GOT3 (cell line): ENCODE measurements around the gene PIK3R1.
"Not testable (repeated sequence)": the region's sequence is repeated elsewhere in the genome, so short reads cannot be mapped to it uniquely, and the experiment has no call there.

Experiments used
- DNase-seq: peaks from one replicate; lab custom pipeline; 2025; ENCODE audit warnings: mixed read lengths; lab: John Stamatoyannopoulos, UW

Gene PIK3R1

DNA sequence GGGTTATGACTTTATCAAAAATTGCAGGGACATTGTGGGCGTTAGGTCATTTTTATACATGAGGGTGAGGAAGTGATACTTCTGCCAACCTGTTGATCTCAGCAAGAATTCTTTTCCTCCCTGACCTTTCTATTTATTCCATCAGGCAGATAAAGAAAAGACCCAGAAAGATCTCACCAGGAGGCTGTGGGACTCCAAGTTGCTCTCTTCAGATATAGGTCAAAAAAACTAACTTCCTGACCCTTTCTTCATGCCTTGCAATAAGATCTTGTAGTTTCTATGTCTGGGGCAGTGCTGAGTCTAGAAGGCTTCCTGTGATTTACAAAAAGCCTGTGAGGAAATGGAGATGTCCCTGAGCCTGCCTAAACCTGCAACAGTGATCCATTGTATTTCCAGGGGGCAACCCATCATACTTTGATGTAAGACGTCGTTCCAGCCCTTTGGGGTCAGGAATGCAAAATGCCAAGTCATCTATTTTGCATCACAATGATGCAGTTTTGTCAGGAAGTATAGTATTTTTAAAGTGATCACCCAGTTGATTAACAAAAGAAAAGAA is 22.0 kb upstream of the PIK3R1 start:
- DNase-seq = no peak

DNA sequence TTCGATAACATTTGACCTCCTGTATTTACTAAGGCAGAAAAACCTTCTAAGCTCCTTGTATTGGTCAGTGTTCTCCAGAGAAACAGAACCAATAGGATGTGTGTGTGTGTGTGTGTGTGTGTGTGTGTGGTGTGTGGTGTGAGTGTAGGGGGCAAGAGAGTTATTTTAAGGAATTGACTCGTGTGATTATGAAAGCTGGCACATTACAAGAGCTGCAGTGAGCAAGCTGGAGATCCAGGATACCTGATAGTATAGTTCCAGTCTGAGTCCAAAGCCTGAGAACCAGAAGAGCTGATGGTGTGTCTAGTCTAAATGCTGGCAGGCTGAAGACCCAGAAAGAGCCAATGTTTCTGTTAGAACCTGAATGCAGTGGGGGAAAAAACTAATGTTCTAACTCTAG is 21.2 kb upstream of the PIK3R1 start:
- no peak for DNase-seq

DNA sequence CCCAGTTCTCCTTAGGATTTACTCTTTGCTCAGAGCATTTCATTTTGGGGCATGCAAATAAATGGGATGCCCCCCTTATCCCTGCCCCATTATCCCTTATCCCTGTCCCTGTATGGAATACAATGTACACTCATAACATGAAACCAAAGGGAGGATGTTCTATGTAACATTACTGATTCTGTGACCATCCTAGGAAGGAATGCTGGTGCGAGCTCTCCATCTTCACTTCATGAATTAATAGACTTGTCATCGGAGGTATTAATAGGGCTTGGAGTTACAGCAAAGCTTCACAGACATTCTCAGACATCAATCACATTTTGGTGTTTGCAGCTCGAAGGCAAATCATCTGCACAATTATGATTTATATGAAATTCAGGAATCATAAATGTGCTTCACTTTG is 20.4 kb upstream of the PIK3R1 start:
- DNase-seq = no peak

DNA sequence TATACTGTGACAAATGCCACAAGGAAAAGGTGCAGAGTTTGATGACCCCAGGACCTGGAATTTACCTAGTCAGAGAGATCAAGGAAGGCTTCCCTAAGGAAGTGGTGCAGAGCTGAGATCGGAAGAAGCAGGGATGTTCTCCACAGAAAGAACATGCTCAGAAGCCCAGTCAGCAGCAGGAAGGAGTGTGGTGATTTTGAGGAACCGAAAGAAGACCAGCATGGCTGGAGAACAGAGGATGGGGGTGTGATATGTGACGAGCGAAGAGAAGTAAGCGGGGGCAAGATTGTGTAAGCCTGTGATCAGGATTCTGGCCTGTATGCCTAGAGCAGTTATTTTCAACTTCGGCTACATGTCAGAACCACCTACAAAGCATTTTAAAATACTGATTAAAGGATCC is 18.7 kb upstream of the PIK3R1 start:
- no peak for DNase-seq

DNA sequence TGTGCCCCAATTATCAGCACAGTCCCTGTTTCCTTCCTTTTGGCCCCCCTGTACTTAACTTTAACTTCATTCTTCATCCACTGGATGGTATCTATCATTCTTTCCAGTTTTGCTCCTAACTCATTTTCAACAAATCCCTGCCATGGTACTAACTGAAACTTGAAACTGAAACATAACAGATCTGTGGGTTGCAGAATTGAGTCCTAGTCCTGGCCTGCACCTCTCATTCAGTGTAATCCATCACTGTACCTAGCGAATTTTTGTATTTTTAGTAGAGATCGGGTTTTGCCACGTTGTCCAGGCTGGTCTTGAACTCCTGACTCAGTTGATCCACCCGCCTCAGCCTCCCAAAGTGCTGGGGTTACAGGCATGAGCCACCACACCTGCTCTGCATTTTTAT is 15.3 kb upstream of the PIK3R1 start:
- DNase-seq = no peak

DNA sequence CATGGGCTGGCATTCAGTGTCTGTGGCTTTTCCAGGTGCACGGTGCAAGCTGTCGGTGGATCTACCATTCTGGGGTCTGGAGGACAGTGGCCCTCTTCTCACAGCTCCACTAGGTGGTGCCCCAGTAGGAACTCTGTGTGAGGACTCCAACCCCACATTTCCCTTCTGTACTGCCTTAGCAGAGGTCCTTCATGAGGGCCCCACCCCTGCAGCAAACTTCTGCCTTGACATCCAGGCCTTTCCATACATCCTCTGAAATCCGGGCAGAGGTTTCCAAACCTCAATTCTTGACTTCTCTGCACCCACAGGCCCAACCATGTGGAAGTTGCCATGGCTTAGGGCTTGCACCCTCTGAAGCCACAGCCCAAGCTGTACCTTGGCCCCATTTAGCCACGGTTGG is 4.9 kb upstream of the PIK3R1 start:
- not testable (repeated sequence) for DNase-seq

DNA sequence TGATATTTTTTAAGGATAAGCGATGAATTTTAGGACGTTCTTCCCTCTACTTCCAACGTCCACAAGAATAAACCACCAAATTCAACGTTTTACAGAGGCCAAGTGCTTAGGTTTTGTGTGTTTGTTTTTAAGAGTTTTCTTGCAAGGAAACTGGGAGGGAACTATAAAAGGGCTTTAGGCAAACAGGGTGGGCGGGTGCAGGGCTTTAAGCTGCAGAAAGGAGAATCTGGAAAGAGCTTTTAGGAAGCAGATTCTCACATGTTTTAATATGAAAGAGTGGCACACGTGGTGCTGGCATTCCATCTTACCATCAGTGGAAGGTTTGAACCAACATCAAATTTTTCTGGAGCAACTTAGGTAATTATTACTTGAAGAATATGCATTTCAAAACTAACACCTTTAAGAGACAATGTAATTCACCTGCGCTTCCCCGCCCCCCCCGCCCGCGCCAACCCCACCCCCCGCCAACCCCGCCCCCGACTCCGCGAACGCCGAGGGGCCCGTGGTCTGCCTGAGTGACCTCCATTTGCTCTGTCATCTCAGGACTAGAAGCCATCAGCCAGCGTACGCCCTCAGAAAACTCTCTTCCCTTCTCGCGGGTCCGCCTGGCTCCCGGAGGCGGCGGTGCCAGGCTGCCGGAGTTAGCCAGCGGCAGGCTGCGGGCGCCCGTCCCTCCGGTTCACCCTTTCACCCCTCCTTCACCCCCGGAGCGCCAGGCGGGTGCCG is 911 bp upstream of the PIK3R1 start:
- no peak for DNase-seq

DNA sequence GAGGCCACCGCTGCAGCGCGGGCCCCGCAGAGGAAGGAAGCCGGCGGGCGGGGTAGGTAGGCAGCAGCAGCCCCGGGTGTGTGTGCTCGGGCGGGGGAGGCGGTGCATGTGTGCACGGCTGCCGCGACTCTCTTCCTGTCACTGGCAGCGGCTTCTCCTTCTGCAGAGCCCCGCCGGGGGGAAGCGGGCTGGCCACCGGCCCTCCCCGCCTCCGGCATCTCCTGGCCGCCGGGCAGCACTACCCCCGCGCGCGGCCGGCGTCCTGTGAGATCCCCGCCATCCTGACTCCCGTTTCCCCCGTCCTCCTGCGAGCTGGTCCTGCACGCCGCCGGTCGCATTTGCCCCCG is 315 bp downstream of the PIK3R1 start:
- DNase-seq = no peak

DNA sequence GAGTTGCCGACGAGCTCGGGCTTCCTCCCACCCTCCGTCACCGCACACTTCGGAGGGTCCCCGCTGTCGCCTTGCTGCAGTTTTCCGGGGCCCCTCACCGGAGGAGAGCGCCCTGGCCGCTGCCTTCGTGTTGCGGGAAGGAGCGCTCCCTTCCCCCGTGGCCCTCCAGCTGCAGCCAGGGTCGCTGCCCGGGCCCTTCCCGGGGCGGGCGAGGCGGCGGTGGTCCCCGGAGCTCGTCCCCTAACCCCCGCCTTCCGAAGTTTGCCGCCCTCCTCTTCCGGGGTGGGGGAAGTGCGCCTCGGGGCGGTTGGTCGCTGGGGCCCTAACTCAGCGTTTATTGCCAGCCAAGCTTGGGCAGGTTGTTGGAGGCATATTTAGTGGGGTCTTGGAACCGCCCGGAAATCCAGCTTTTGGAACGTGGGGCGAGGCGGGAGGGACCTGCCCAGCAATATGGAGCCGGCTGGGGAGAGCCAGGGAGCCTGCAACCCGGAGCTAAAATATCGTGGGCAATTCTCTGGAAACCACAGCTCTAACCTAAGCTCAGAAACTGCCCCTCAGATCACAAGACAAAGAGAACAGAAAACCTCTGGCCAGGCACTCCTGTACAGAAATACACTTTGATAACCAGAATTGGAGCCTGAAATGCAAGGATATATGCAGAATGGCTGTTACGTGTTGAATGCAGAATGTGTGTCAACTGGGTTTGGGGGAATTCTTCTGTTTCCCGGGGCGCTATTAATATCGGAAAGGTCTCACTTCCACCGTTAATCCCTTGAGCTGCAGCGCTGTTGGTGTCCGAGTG is 890 bp downstream of the PIK3R1 start:
- no peak for DNase-seq

DNA sequence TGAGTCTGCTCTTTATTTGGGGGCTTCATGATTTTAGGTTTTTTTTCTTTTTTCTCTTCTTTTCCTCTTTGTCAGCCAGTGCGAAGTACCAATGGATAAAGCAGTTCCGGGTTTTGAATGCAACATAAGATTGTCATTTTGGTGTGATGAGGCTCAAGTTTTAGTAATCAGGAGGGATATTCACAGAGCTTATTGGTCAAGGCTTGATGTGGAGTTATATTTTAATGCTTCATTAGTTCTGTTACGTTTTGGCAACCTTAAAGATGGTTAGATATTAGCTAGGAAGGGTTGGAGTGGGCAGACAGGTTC is 1.4 kb downstream of the PIK3R1 start:
- DNase-seq = no peak

DNA sequence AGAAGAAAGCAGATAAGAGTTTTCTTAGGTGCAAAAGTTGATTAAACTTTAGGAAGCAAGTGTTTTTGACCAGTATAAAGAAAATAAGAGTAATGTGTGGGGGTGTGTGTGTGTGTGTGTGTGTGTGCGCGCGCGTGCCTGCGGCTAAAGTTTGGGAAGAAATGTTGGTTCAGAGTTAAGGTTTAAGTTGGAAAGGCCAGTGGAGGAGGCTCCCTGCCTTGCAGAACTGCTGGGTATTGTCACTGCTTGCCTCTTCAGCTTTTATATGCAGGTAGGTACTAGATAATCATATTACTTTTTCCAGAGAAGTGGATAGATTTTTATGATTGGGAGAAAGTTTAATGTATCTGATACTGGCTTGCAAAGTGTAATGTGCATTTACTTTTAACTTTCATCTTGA is 2.0 kb downstream of the PIK3R1 start:
- no peak for DNase-seq

DNA sequence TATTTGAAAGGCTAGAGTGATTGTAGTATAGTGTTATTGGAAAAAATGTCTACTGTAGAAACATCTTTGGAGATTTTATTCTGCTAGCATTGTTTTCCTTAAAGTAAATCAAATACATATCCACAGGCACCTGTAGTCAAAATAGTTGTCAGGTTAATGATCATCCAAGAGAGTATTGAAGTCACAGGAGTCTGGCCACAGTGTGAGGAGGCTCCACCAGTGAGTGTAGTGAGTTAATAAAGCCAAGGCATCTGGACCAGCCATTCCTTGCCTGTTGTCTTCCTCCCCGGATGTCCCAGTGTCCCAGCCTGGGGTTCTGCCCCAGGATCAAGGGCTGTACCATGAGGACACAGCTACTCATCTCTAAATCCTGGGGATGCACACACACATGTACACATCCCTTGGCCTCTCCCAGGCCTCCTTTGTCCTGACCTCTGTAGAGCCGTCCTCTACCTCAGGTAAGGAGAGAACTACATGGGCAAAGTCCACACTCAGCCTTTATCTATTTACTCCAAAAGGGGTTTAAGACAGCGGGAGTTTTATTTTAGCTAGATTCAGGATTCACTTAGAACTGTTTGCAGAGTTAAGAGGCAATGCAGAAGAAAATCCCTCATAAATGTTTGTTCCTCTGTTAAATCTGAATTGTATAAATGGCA is 3.7 kb downstream of the PIK3R1 start:
- DNase-seq = no peak

DNA sequence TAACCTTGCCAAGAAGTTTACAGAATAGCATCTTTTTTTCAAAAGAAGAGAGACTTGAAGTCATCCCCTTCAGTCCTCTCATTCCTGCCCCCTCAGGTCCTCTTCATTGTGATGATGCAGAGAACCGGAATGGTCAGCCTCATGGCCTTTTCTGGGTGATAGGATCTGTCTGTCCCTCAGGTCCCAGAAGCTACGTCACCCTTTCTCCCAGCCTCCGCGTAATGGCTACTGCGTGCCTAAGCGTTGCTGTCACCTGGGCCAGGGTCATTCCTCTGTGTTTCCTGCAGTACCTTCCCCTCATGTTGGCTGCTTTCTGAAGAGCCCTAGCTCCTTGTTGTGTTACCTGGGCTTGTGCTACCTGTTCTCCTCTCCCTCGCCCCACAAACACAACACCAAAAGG is 4.7 kb downstream of the PIK3R1 start:
- no peak for DNase-seq

DNA sequence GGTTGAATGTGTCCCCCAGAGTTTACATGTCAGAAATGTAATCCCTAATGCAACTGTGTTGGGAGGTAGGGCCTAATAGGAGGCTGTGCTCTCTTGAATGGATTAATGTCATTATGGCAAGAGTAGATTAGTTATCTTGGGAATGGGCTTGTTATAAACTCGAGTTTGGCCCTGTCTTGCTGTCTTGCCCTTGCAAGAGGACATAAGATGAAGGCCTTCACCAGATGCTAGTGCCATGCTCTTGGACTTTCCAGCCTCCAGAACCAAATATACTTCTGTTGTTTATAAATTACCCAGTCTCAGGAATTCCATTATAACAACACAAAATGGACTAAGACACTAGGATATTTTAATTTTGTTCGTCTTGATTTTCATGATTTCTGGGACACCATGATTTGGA is 5.4 kb downstream of the PIK3R1 start:
- no peak for DNase-seq

DNA sequence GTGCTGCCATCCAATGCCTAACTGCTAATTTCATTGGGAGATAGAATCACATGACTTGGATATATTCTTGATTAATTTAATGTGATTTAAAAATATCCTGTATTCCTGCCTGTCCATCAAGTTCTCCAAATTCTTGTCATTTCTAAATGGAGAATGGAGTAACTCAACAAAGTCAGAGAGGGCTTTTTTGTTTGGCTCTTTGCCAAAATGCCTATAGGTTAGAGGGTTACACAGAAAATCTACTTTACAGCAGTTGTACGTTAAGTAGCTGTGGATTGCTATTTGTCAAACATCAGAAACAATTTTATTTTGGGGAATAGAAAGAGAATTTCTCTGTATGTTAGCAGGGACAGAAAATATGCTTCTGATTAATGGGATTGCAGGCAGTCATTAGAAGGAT is 5.9 kb downstream of the PIK3R1 start:
- DNase-seq = no peak

DNA sequence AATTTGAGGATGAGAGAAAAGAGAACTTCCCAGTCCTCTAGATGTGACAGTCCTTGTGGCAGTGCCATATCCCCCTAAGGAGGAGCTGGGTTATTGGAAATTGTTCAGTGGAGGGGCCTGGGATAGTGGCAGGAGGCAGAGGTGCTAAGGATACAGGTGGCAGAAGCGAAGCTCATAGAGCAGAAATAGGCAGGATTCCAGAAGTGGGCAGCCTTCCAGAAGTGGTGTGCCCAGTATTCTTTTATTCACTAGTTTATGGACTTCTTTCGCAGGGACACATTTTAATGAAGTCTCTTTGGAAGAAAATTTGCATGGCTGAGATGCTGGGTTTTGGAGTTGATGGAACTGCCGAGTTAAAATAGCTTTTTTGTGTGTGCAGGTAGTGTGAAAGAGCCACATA is 6.8 kb downstream of the PIK3R1 start:
- DNase-seq = no peak

DNA sequence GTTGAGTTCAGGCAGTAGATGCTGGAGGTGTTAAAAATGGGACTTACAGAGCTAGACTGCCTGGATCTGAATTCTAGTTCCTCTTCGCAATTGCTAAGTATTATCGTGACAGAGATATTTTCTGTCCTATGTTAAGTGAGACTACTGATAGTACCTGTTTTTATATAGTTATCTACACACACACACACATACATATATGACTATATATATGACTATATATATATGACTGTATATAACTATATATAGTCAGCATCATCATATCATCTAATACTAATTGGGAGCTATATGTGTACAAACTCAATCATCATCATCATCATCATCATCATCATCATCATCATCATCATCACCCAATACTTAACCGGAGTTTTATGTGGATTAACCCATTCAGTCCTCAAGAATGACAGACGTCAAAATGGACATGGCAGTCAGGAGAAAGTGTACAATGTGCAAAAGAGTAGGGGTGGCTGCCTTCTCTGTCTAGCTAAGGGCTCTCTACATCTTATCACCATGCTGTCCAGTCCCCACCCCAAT is 7.3 kb downstream of the PIK3R1 start:
- no peak for DNase-seq

DNA sequence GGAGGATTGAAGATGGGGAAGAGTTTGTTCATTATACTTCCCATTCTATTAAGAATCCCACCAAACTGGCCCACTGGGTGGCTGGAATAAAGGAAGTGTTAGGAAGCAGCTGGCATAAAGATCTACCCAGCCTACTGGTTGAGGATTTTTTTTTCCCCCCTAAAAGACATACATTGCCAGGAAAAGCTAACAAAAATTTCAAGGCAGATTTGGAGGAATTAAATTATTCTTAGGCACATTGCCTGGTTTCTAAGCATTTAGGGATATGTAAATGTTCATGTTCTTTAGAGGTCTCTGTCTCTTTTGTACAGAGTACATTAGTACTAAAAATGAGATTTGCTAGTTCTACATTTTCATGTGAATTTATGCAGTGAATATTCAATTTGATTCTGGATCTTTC is 8.3 kb downstream of the PIK3R1 start:
- DNase-seq = no peak

DNA sequence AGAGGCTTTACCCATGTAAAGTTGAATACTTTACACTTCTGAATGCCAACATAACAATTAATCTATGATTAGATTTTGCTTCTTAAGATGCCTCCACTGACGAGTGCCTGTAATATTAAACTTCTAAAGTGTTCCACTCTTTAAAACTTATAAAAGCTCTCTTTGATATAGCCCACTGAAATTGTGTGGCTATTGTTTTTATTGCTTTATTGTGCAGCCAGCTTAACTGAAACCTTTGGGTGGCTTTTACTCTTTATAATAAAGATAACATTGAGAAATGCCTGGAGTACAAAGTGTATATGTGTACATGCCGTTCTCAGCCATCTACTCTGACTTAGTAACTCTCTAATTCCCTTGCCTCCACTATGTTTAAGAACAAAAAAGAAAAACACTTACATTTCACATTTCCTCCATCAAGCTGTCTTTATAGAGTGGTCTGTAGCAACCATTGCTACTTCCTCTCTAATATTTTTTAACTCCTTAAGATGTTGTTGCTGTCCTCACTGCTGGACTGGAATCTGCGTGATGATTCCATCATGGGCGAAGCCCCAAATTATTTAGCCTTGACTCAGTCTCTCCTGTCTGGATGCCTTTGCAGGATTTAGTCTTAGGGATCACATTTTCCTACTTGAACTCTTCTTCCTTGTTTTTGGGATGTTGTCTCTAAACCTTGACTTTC is 9.1 kb downstream of the PIK3R1 start:
- DNase-seq = no peak

DNA sequence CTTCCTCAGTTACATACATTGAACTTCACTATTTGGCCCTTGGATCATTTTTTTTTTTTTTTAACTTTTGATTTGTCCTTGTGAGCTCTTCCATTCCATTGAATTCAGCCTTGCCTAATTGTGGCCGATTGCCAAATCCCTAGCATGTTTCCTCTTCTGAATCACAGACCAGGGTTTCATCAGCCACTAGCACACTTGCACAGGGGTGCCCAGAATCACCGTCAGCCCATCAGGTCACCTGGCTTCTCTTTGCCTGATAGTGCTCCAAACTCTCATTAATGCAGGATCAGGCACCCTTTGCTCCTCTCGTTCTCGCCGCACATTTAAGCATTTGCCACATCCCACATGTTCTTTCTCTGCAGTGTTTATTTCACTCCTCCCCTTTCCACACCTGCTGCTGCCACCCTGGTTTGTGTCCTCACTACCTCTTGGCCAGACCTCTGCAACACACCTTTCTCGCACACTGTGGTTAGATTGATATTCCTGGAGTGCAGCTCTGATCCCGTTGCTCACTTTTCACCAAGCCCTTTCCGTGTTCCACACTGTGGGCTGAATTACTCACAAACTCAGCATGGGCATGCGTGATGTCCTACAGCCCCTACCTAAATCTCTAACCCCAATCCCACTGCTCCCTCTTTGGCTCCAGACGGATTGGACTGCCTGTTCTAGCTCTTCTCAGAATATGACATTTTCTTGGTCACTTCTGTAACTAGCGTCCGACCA is 9.8 kb downstream of the PIK3R1 start:
- DNase-seq = no peak

DNA sequence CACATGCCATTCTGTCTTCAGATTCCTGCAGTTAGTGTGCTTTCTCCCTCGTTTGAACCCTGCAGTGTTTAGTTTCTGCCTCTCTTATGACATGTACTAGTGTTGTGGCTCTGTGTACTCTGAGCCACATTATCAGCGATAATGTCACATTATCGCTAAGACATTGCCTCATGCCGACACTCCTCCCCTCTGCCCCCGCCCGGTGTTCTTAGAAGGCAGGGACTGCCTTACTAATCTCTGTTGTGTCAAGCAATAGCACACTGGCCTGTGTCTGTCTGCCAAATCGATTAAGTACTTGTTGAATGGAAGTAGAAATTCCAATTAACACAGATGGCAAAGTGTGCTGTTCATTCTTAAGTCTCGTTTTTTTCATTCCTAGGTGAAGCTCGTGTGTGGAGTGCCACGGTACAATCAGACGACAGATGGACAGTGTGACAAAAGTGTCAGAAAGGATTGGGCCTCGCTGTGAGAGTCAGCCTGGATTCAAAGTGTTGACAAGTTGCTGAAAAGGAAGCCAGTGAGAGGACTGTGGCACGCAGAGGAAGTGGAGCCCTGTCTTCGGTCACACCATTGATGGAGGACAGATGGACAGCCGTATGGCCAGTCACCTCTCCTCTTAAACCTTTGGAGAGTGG is 10.5 kb downstream of the PIK3R1 start:
- DNase-seq = no peak
